GM23338 (cell line): ENCODE data around the gene IGFBP7. TPM values are rescaled to one million over a fixed set of nuclear protein-coding genes. Genes with fewer than 3 reads are reported as not detected.

Source experiments
- ATAC-seq: fragments of 200-7000 bp; cut with Tn5 transposase; 3 replicates; pipeline ENCODE4 v1.9.1; 2020
- DNase-seq: peaks from one replicate; pipeline ENCODE4 v3.0.0-alpha.2; 2015; ENCODE audit warnings: low spot score
- H2AFZ ChIP-seq: fragments of 200-600 bp; sonication (generic); 2 replicates; pipeline ENCODE4 v1.8.0; 2016; ENCODE audit warnings: antibody characterized with exemption, mild to moderate bottlenecking, moderate library complexity
- H3F3A ChIP-seq: fragments of 200-600 bp; sonication (generic); replicated peaks from 2 replicates; pipeline ENCODE4 v1.8.0; 2017; ENCODE audit warnings: antibody characterized with exemption, mixed run types, low read depth
- H3K27ac ChIP-seq: fragments of 200-600 bp; sonication (generic); 2 replicates; pipeline ENCODE4 v1.6.1; 2016; ENCODE audit warnings: low read depth
- H3K27me3 ChIP-seq: fragments of 200-600 bp; sonication (generic); 2 replicates; pipeline ENCODE4 v1.8.0; 2016; ENCODE audit warnings: mild to moderate bottlenecking, mixed run types, moderate library complexity; ENCODE audit not compliant: insufficient read depth
- H3K36me3 ChIP-seq: fragments of 200-600 bp; sonication (generic); 2 replicates; pipeline ENCODE4 v1.8.0; 2016; ENCODE audit warnings: mild to moderate bottlenecking; ENCODE audit not compliant: insufficient read depth
- H3K4me1 ChIP-seq: fragments of 200-600 bp; sonication (generic); 2 replicates; pipeline ENCODE4 v1.8.0; 2016; ENCODE audit warnings: mild to moderate bottlenecking, moderate library complexity; ENCODE audit not compliant: insufficient read depth
- H3K4me2 ChIP-seq: fragments of 200-600 bp; sonication (generic); 2 replicates; pipeline ENCODE4 v1.7.1; 2017; ENCODE audit warnings: mixed run types
- H3K4me3 ChIP-seq: fragments of 200-600 bp; sonication (generic); 2 replicates; pipeline ENCODE4 v1.6.1; 2016; ENCODE audit warnings: mixed run types
- H3K79me2 ChIP-seq: fragments of 200-600 bp; sonication (generic); replicated peaks from 2 replicates; pipeline ENCODE4 v1.8.0; 2017; ENCODE audit warnings: mild to moderate bottlenecking; ENCODE audit not compliant: insufficient read depth
- H3K9me2 ChIP-seq: fragments of 200-600 bp; sonication (generic); 2 replicates; pipeline ENCODE4 v1.8.0; 2017; ENCODE audit not compliant: insufficient read depth
- H4K20me1 ChIP-seq: fragments of 200-600 bp; sonication (generic); replicated peaks from 2 replicates; pipeline ENCODE4 v1.8.0; 2017; ENCODE audit warnings: mild to moderate bottlenecking; ENCODE audit not compliant: insufficient read depth
- H3K27ac Mint-ChIP-seq: 2 replicates; pipeline ENCODE4 v1.8.0; 2020; ENCODE audit warnings: inconsistent platforms, mild to moderate bottlenecking, moderate library complexity, mixed read lengths
- H3K27me3 Mint-ChIP-seq: 3 replicates; pipeline ENCODE4 v1.8.0; 2022; ENCODE audit warnings: low read depth, mild to moderate bottlenecking, moderate library complexity, mixed read lengths, inconsistent platforms; ENCODE audit not compliant: insufficient read depth, poor library complexity
- H3K36me3 Mint-ChIP-seq: 3 replicates; pipeline ENCODE4 v1.8.0; 2021; ENCODE audit warnings: low read depth, mild to moderate bottlenecking, inconsistent platforms, moderate library complexity, mixed read lengths
- H3K4me1 Mint-ChIP-seq: 3 replicates; pipeline ENCODE4 v1.8.0; 2020; ENCODE audit warnings: mild to moderate bottlenecking, inconsistent platforms, mixed read lengths
- H3K4me3 Mint-ChIP-seq: 3 replicates; pipeline ENCODE4 v1.8.0; 2021; ENCODE audit warnings: moderate library complexity, mild to moderate bottlenecking, inconsistent platforms, mixed read lengths
- H3K9me3 Mint-ChIP-seq: 3 replicates; pipeline ENCODE4 v1.8.0; 2020; ENCODE audit warnings: moderate library complexity, mild to moderate bottlenecking, inconsistent platforms, mixed read lengths
- CREB1 ChIP-seq: fragments of 250-450 bp; sonication (Bioruptor Pico); IDR thresholded peaks from 2 replicates; pipeline ENCODE4 v1.5.0; 2020; ENCODE audit warnings: low read depth, mild to moderate bottlenecking, moderate library complexity
- CTCF ChIP-seq, 2 experiments: fragments of 200-600 bp in 1 of 2; sonication (generic) in 1 of 2; conservative IDR thresholded peaks; 2 replicates each; pipeline versions ENCODE4 v1.5.1 to v1.6.1; 2016 to 2017; ENCODE audit warnings: antibody characterized with exemption in 2 of 2, low read depth in 2 of 2, mild to moderate bottlenecking in 2 of 2, moderate library complexity in 1 of 2
- ETS1 ChIP-seq: IDR thresholded peaks from 2 replicates; pipeline ENCODE4 v1.6.1; 2016; ENCODE audit warnings: antibody characterized with exemption
- EZH2 ChIP-seq: fragments of 200-600 bp; sonication (generic); IDR thresholded peaks from one replicate; pipeline ENCODE4 v1.8.0; 2017; ENCODE audit warnings: antibody characterized with exemption, mild to moderate bottlenecking, low read depth; ENCODE audit not compliant: unreplicated experiment
- EZH2phosphoT487 ChIP-seq: fragments of 200-600 bp; sonication (generic); IDR thresholded peaks from one replicate; pipeline ENCODE4 v1.8.1; 2018; ENCODE audit warnings: antibody characterized with exemption; ENCODE audit not compliant: unreplicated experiment
- JUNB ChIP-seq: IDR thresholded peaks from one replicate; pipeline ENCODE4 v1.6.1; 2016; ENCODE audit warnings: antibody characterized with exemption; ENCODE audit not compliant: unreplicated experiment
- NANOG ChIP-seq: IDR thresholded peaks from 2 replicates; pipeline ENCODE4 v1.6.1; 2016; ENCODE audit warnings: antibody characterized with exemption, borderline replicate concordance
- POLR2AphosphoS5 ChIP-seq: IDR thresholded peaks from 2 replicates; pipeline ENCODE4 v1.6.1; 2016; ENCODE audit warnings: antibody characterized with exemption, low read depth
- REST ChIP-seq: IDR thresholded peaks from one replicate; pipeline ENCODE4 v1.6.1; 2018; ENCODE audit warnings: antibody characterized with exemption; ENCODE audit not compliant: unreplicated experiment
- STAT1 ChIP-seq: IDR thresholded peaks from one replicate; pipeline ENCODE4 v1.6.1; 2016; ENCODE audit warnings: antibody characterized with exemption; ENCODE audit not compliant: unreplicated experiment
- ZNF114 ChIP-seq: fragments of 250-450 bp; sonication (Bioruptor Pico); IDR thresholded peaks from 2 replicates; pipeline ENCODE4 v1.5.0; 2020; ENCODE audit warnings: mild to moderate bottlenecking, moderate library complexity
- ZNF331 ChIP-seq: fragments of 250-450 bp; sonication (Bioruptor Pico); IDR thresholded peaks from 2 replicates; pipeline ENCODE4 v1.5.0; 2020; ENCODE audit warnings: low read depth, mild to moderate bottlenecking, moderate library complexity
- ZNF462 ChIP-seq: fragments of 250-450 bp; sonication (Bioruptor Pico); IDR thresholded peaks from 2 replicates; pipeline ENCODE4 v1.5.0; 2020; ENCODE audit warnings: mild to moderate bottlenecking, moderate library complexity
- polyA plus RNA-seq: library from polyadenylated mRNA; unstranded; fragments of >200 nt; fragmentation: Nextera tagmentation; extraction: Ambion mirVana; gene quantifications from 2 replicates; pipeline ENCODE4 v1.2.1, GENCODE V29; 2016
- total RNA-seq: library from RNA; depleted of rRNA; stranded (reverse); fragments of >200 nt; shearing (Covaris generic); gene quantifications from 2 replicates; pipeline ENCODE4 v1.2.3, GENCODE V29; 2014

IGFBP7 gene
- total and polyA plus RNA-seq, 2 experiments from 2014 or later = 0.49 to 7.9 TPM

GRCh38 chr4:57099363-57099762 is 10.8 kb downstream of the IGFBP7 start:
- no peaks in the 10 kb centered on the region for H3K27me3 ChIP-seq
- H3K4me1 ChIP-seq = peaks cover 21% of the 10 kb centered on the region
- H3K27ac ChIP-seq = no peak overlapping the region

More at GRCh38 chr4:57099363-57099762, 10.8 kb downstream of the IGFBP7 start:
- H3K4me2 ChIP-seq = no peak overlapping the region
- ATAC-seq = no peak
- Mint-ChIP-seq H3K4me1 (peaks cover 14% of the 10 kb centered on the region), H3K36me3 (no peaks in the 10 kb centered on the region), H3K9me3 (no peaks in the 10 kb centered on the region; the same call in 2 of the 3 replicates), H3K27me3 (no peaks in the 10 kb centered on the region), H3K4me3 (no peak overlapping the region), H3K27ac (no peak overlapping the region)
- H3K36me3 ChIP-seq = no peaks in the 10 kb centered on the region
- H3K9me2 ChIP-seq = no peaks in the 10 kb centered on the region
- H4K20me1 ChIP-seq = no peaks in the 10 kb centered on the region
- H2AFZ ChIP-seq = no peak overlapping the region
- TF ChIP-seq ZNF462 (CRISPR knock-in tag) = no peak
- TF ChIP-seq REST = no peak
- TF ChIP-seq NANOG = no peak
- TF ChIP-seq ETS1 = no peak
- no peak for TF ChIP-seq ZNF114 (CRISPR knock-in tag)
- no peak for TF ChIP-seq ZNF331 (CRISPR knock-in tag)
- TF ChIP-seq JUNB = no peak
- no peak for TF ChIP-seq STAT1
- TF ChIP-seq CREB1 = no peak
- TF ChIP-seq EZH2 = no peak
- TF ChIP-seq EZH2phosphoT487 = no peak
- no peak for TF ChIP-seq CTCF (conservative IDR thresholded peaks at IDR 0.05; ENCODE audit: low read depth in 2 of 2)
- no peak for TF ChIP-seq POLR2AphosphoS5
- no peak for DNase-seq
- H3F3A ChIP-seq = no peaks in the 10 kb centered on the region
- no peak overlapping the region for H3K4me3 ChIP-seq
- H3K79me2 ChIP-seq = no peaks in the 10 kb centered on the region
